ENCODE results near the gene HSPA1L.
A peak's percentile ranks its signal among the peaks of the same experiment; 100 is the strongest.
"Not testable (repeated sequence)": the region's sequence is repeated elsewhere in the genome, so short reads cannot be mapped to it uniquely, and the experiment has no call there.

The HSPA1L gene

GRCh38 chr6:31813465-31813849, 1.6 kb downstream of the HSPA1L start:
- peaks cover 16% of the 10 kb centered on the region for H3K36me3 Mint-ChIP-seq (ENCODE audit: low read depth)
- DNase-seq: no peak
- no peak overlapping the region for H3K4me3 Mint-ChIP-seq
- H3K4me1 Mint-ChIP-seq: peaks cover 29% of the 10 kb centered on the region
- H3K27ac Mint-ChIP-seq: peak overlapping the region; percentile 86
- H3K9me3 Mint-ChIP-seq: peaks cover 22% of the 10 kb centered on the region
- no peak for TF ChIP-seq CTCF (IDR thresholded peaks at IDR 0.05)
- peaks cover 6% of the 10 kb centered on the region for H3K27me3 Mint-ChIP-seq (ENCODE audit: low read depth, poor library complexity)

GRCh38 chr6:31811645-31812044, 3.4 kb downstream of the HSPA1L start:
- peaks cover 11% of the 10 kb centered on the region for H3K9me3 Mint-ChIP-seq
- no peak overlapping the region for H3K4me3 Mint-ChIP-seq
- peaks cover 6% of the 10 kb centered on the region for H3K27me3 Mint-ChIP-seq (ENCODE audit: low read depth, poor library complexity)
- peaks cover 29% of the 10 kb centered on the region for H3K4me1 Mint-ChIP-seq
- no peak for DNase-seq
- TF ChIP-seq CTCF (IDR thresholded peaks at IDR 0.05): no peak
- no peak overlapping the region for H3K27ac Mint-ChIP-seq
- H3K36me3 Mint-ChIP-seq (ENCODE audit: low read depth): peaks cover 6% of the 10 kb centered on the region

GRCh38 chr6:31808599-31808998, 6.5 kb downstream of the HSPA1L start:
- not testable (repeated sequence) for H3K36me3 Mint-ChIP-seq (ENCODE audit: low read depth); H3K27me3 Mint-ChIP-seq (ENCODE audit: low read depth, poor library complexity); DNase-seq; H3K27ac Mint-ChIP-seq; H3K4me3 Mint-ChIP-seq; H3K9me3 Mint-ChIP-seq
- H3K4me1 Mint-ChIP-seq: peaks cover 22% of the 10 kb centered on the region

GRCh38 chr6:31806470-31807272, 8.4 kb downstream of the HSPA1L start, which contains the start of gene LSM2:
TSS of gene LSM2 (minus strand) at chr6:31806966. CDS start at chr6:31806757, 209 bp downstream.
- TF ChIP-seq CTCF (IDR thresholded peaks at IDR 0.05): no peak
- H3K9me3 Mint-ChIP-seq: no peaks in the 10 kb centered on the region
- H3K27ac Mint-ChIP-seq: peak within 1 kb of the TSS; percentile 92
- peaks cover 20% of the 10 kb centered on the region for H3K4me1 Mint-ChIP-seq
- H3K27me3 Mint-ChIP-seq (ENCODE audit: low read depth, poor library complexity): no peaks in the 10 kb centered on the region
- peak; percentile 99 for DNase-seq
- peak within 1 kb of the TSS; percentile 97 for H3K4me3 Mint-ChIP-seq
- H3K36me3 Mint-ChIP-seq (ENCODE audit: low read depth): peaks cover 8% of the 10 kb centered on the region

GRCh38 chr6:31805939-31806469, 9.1 kb downstream of the HSPA1L start:
- H3K27me3 Mint-ChIP-seq (ENCODE audit: low read depth, poor library complexity): no peaks in the 10 kb centered on the region
- H3K4me3 Mint-ChIP-seq: peak overlapping the region; percentile 97
- H3K36me3 Mint-ChIP-seq (ENCODE audit: low read depth): peaks cover 14% of the 10 kb centered on the region
- peak overlapping the region; percentile 92 for H3K27ac Mint-ChIP-seq
- H3K9me3 Mint-ChIP-seq: no peaks in the 10 kb centered on the region
- no peak for DNase-seq
- TF ChIP-seq CTCF (IDR thresholded peaks at IDR 0.05): no peak
- H3K4me1 Mint-ChIP-seq: peaks cover 20% of the 10 kb centered on the region

- not testable (repeated sequence) for DNase-seq; H3K4me1 Mint-ChIP-seq; H3K27ac Mint-ChIP-seq; H3K4me3 Mint-ChIP-seq; H3K27me3 Mint-ChIP-seq (ENCODE audit: low read depth, poor library complexity); H3K9me3 Mint-ChIP-seq
- peaks cover 23% of the 10 kb centered on the region for H3K36me3 Mint-ChIP-seq (ENCODE audit: low read depth)
These were observed 13.8 kb downstream of the HSPA1L start for GRCh38 chr6:31801031-31801927.

All from nephron progenitor cell (in vitro differentiated cells).